Activated B cell treated with CpG ODN at 0.5 μM for 24 hours (primary cell): ENCODE results near the gene RAVER2. TPM values are rescaled to one million over a fixed set of nuclear protein-coding genes. Genes with fewer than 3 reads are reported as not detected.
"Not testable (repeated sequence)": the region's sequence is repeated elsewhere in the genome, so short reads cannot be mapped to it uniquely, and the experiment has no call there.

Experiments
- ATAC-seq: fragments of 200-7000 bp; cut with Tn5 transposase; one replicate; pipeline ENCODE4 v1.10.0; 2021; ENCODE audit warnings: low read depth, mild to moderate bottlenecking, moderate library complexity
- CTCF ChIA-PET: fragments of 350-600 bp; sonication (Branson Sonifier 250); formaldehyde crosslinking; loops from one replicate; lab custom pipeline; 2021; ENCODE audit warnings: antibody characterized with exemption; lab: Charles Lee
- POLR2A ChIA-PET: fragments of 350-600 bp; sonication (Branson Sonifier 250); formaldehyde crosslinking; loops from one replicate; lab custom pipeline; 2021; ENCODE audit warnings: antibody characterized with exemption; lab: Charles Lee
- DNase-seq: peaks from one replicate; pipeline ENCODE4 v3.0.0; 2022
- H3K27ac Mint-ChIP-seq: one replicate; pipeline ENCODE4 v1.8.0; 2020; ENCODE audit warnings: mixed read lengths
- H3K27me3 Mint-ChIP-seq: one replicate; pipeline ENCODE4 v1.8.0; 2021; ENCODE audit warnings: mixed read lengths
- H3K36me3 Mint-ChIP-seq: one replicate; pipeline ENCODE4 v1.8.0; 2021; ENCODE audit warnings: low read depth, mixed read lengths
- H3K4me1 Mint-ChIP-seq: one replicate; pipeline ENCODE4 v1.8.0; 2021; ENCODE audit warnings: mixed read lengths
- H3K4me3 Mint-ChIP-seq: one replicate; pipeline ENCODE4 v1.8.0; 2020; ENCODE audit warnings: mild to moderate bottlenecking, mixed read lengths
- H3K9me3 Mint-ChIP-seq: one replicate; pipeline ENCODE4 v1.8.0; 2020; ENCODE audit warnings: mixed read lengths
- CTCF ChIP-seq: fragments of 200-600 bp; IDR thresholded peaks from one replicate; pipeline ENCODE4 v1.8.0; 2022; ENCODE audit warnings: antibody characterized with exemption, mild to moderate bottlenecking
- intact Hi-C: fragments of 100-400 bp; cut with micrococcal nuclease; formaldehyde crosslinking; loops from one replicate; pipeline ENCODE4 v1.15.1; 2024
- total RNA-seq: library from RNA; stranded (reverse); gene quantifications from 2 replicates; pipeline ENCODE4 v1.2.3, GENCODE V29; 2022

RAVER2 gene
- total RNA-seq, 1 donor from 2014 or later = 1.2 TPM

- Mint-ChIP-seq H3K27ac (no peak overlapping the region), H3K36me3 (no peaks in the 10 kb centered on the region), H3K4me3 (no peak overlapping the region), H3K4me1 (no peaks in the 10 kb centered on the region), H3K9me3 (no peaks in the 10 kb centered on the region), H3K27me3 (peaks cover 2% of the 10 kb centered on the region)
- no peak for TF ChIP-seq CTCF
- ChIA-PET POLR2A (no interaction called here), CTCF (no interaction called here)
- DNase-seq (no peak), ATAC-seq (no peak)
- intact Hi-C loops = no loop called here
Observed at GRCh38 chr1:64809309-64809708, 64.4 kb downstream of the RAVER2 start.

GRCh38 chr1:64810001-64810400 is 65.1 kb downstream of the RAVER2 start:
- TF ChIP-seq CTCF = no peak
- Mint-ChIP-seq H3K9me3 (no peaks in the 10 kb centered on the region), H3K4me1 (no peaks in the 10 kb centered on the region), H3K27me3 (peaks cover 2% of the 10 kb centered on the region), H3K4me3 (no peak overlapping the region), H3K36me3 (no peaks in the 10 kb centered on the region), H3K27ac (no peak overlapping the region)
- intact Hi-C loops = no loop called here
- ATAC-seq (no peak), DNase-seq (no peak)
- POLR2A ChIA-PET = no interaction called here
- CTCF ChIA-PET = no interaction called here

GRCh38 chr1:64811131-64811530 is 66.3 kb downstream of the RAVER2 start:
- ATAC-seq (no peak), DNase-seq (no peak)
- H3K36me3 Mint-ChIP-seq = no peaks in the 10 kb centered on the region
- ChIA-PET POLR2A (no interaction called here), CTCF (no interaction called here)
- intact Hi-C loops = no loop called here
- H3K4me3 Mint-ChIP-seq = no peak overlapping the region
- no peaks in the 10 kb centered on the region for H3K4me1 Mint-ChIP-seq
- peaks cover 2% of the 10 kb centered on the region for H3K27me3 Mint-ChIP-seq
- H3K27ac Mint-ChIP-seq = no peak overlapping the region
- H3K9me3 Mint-ChIP-seq = no peaks in the 10 kb centered on the region
- TF ChIP-seq CTCF = no peak

- Mint-ChIP-seq H3K27ac (no peak overlapping the region), H3K36me3 (no peaks in the 10 kb centered on the region), H3K4me1 (no peaks in the 10 kb centered on the region), H3K27me3 (peaks cover 2% of the 10 kb centered on the region), H3K4me3 (no peak overlapping the region), H3K9me3 (peaks cover 2% of the 10 kb centered on the region)
- TF ChIP-seq CTCF = no peak
- DNase-seq = no peak
- intact Hi-C loops = no loop called here
- CTCF ChIA-PET = no interaction called here
- no peak for ATAC-seq
- POLR2A ChIA-PET = no interaction called here
Observed at GRCh38 chr1:64814427-64814826, 69.6 kb downstream of the RAVER2 start.

- H3K27ac Mint-ChIP-seq, CTCF ChIA-PET, H3K4me1 Mint-ChIP-seq, H3K27me3 Mint-ChIP-seq, H3K4me3 Mint-ChIP-seq, DNase-seq, intact Hi-C loops, H3K9me3 Mint-ChIP-seq, H3K36me3 Mint-ChIP-seq, POLR2A ChIA-PET, ATAC-seq: not testable (repeated sequence)
Observed at GRCh38 chr1:64817364-64817763, 72.5 kb downstream of the RAVER2 start.

- ATAC-seq, CTCF ChIA-PET: not testable (repeated sequence)
Observed at GRCh38 chr1:64820572-64820971, 75.7 kb downstream of the RAVER2 start.

More at GRCh38 chr1:64820572-64820971, 75.7 kb downstream of the RAVER2 start:
- not testable (repeated sequence) for DNase-seq, H3K36me3 Mint-ChIP-seq, H3K4me3 Mint-ChIP-seq, H3K9me3 Mint-ChIP-seq, H3K27me3 Mint-ChIP-seq, H3K27ac Mint-ChIP-seq, H3K4me1 Mint-ChIP-seq
- POLR2A ChIA-PET = interaction anchor here (0.6 kb wide), 1 partner anchor 231 kb away, joined by 6 read pairs; no protein-coding TSS in a partner anchor
- intact Hi-C loops = loop anchor here (5.0 kb wide), 2 partner anchors 568 to 1203 kb away; no protein-coding TSS in a partner anchor
